GM18526 (cell line): ENCODE measurements around the gene IAPP.

Experiments
- POLR2A ChIP-seq: IDR thresholded peaks from 3 replicates; pipeline ENCODE4 v1.6.1; 2011; ENCODE audit not compliant: insufficient read length; ENCODE audit errors: extremely low read depth

IAPP gene

DNA sequence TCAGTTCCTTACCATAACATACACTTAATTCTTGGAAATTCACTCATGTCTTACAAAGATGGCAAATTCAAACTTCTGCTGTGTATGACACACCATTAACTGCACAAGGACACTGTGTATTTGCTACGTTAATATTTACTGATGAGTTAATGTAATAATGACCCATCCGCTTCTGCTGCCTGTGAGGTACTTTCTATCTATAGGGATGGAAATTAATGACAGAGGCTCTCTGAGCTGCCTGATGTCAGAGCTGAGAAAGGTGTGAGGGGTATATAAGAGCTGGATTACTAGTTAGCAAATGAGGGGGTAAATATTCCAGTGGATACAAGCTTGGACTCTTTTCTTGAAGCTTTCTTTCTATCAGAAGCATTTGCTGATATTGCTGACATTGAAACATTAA lies at the start of gene IAPP:
Gene IAPP (plus strand): TSS at position 301 of the 400 bp plus-strand sequence. CDS start 450 bp downstream, outside the sequence.
- no peak for TF ChIP-seq POLR2A

DNA sequence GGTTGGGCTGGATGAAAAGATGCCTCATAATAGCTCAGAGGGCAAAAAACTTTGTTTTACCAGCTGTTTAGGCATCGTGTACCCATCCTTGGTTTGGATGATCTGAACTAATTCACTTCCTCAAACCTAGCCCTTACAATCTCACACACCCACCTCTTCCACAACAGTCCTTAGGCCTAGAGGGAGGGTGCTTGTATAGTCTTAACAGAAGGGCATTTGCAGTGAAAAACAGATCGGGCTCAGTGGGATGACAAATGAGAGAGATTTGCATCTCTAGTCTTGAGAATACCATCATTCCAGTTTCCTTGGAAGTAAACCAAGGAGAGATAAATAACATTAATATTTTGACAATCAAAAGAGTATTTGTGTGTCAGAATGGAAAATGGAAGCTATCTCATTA lies 49.0 kb upstream of the IAPP start:
- no peak for TF ChIP-seq POLR2A

DNA sequence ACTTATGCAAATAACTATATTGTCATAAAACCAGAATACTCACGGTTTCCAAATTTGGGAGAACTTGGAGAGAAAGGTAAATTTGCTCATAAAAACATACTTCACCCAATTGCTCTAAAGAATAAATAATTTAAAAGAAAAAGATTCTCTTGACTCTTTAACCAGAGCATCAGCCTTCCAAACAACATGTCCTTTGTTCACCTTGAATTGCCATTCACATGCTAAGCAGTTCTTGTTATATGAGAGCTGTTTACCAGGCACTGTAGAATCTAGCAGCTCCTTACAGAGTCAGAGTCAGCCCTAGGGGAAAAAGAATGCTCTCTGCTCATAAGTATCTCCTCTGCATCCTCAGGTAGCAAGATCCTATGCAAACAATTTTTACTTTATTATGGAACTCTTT lies 48.2 kb upstream of the IAPP start:
- no peak for TF ChIP-seq POLR2A

DNA sequence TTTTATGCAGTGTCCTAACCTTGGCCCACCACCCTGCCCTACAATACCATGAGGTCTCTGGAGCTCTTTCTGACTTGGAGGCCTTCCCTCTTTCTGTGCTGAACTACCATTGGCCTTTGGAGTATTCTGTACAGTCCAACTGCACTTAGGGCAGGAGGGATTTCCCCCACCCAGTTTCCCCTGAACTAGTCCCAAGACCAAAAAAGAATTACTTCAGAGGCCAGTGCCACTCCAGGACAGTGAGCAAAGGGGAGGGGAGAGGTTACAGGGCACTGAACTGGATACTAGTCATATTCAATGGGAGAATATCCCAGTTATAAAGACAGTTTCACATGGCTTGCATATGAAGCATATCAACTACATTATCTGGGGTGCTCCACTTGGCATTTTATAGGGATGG lies 44.1 kb upstream of the IAPP start:
- no peak for TF ChIP-seq POLR2A

DNA sequence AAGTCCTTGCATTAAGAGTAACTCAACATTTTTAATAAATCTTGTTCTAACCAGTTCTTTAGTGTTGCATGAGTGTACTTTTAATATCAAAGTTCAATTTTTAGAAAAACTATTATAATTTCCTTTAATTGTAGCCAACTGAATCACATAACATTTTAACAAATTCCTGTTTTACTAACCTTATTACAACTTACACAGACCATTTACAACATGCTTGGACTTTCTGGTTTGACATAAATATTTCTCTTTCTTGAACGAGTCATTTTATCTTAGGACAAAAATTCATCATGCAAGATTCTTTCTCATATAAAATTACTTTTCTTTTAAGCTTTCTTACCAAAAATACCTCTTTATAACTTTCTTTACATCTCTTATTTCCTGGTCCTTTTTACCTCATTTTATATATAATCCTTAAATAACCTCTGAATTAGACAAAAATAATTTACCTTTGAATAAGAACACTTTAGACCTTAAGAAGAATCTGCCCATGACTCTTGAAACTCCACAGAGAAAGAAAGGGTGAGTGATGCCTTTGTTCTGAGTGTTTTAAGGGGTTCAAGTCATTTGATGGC lies 41.9 kb upstream of the IAPP start:
- no peak for TF ChIP-seq POLR2A

DNA sequence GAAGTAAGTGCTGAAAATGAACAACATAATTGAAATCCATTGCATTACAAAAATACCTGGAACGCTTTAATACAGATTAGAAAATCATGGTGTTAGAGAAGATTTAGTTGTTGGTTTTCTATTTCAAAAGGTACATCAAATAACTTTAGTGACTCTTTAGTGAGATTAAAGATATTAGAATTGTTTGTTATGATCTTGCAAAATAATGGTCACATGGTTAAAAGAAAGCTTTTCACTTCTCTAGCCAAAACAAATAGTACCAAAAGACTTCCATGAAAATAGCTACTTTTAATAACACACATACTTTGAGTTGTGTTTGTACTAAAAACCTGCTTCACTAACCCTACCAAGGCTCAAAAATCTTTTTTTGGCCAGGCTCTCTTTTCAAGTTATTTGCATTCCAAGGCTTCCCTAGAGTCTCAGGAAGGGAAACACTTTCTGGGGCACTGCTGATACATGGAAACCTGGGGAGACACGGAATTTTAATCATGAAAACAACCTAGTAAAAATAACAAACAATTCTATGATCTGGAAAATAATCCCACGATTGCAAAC lies 37.9 kb upstream of the IAPP start, which contains the start of gene SLCO1A2:
Gene SLCO1A2 (minus strand): TSS at position 147 of the 555 bp plus-strand sequence. CDS start 270 bp downstream, outside the sequence.
- no peak for TF ChIP-seq POLR2A

DNA sequence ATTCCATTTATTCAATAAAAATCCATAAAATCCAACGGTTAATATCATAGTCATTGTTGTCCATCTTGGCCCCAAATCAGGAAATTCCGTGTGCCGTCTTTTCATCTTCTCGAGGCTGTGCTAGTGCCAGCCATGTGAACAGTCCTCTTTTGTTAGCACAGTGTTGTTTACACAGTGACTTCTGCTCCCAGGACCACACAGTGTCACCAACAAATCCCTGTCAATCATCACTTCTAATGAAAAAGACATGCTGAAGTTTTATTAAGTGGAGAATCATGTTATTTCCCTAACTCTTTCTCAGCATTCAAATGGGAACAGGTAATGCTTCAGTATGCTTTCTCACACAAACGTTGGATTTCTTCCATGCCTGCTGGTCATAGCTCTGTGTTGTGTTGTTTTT lies 36.0 kb upstream of the IAPP start:
- no peak for TF ChIP-seq POLR2A

DNA sequence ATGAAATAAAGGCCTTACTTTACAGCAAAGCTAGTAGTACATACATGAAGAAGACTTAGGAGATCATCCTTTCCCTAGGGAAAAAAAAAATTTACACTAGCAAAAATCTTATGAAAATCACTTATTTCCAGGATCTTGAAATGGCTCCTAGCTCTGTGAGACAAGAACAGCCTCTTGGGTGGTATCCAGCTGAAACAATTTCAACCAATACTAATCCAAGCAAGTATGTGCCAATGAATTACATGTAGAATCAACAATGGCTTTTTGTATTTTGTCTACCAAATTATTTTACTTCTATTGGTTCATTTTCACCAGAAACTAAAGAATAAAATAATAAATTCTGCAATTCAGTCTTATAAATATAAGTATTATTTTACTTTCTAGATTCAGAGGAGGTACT lies 35.2 kb upstream of the IAPP start:
- TF ChIP-seq POLR2A: no peak

DNA sequence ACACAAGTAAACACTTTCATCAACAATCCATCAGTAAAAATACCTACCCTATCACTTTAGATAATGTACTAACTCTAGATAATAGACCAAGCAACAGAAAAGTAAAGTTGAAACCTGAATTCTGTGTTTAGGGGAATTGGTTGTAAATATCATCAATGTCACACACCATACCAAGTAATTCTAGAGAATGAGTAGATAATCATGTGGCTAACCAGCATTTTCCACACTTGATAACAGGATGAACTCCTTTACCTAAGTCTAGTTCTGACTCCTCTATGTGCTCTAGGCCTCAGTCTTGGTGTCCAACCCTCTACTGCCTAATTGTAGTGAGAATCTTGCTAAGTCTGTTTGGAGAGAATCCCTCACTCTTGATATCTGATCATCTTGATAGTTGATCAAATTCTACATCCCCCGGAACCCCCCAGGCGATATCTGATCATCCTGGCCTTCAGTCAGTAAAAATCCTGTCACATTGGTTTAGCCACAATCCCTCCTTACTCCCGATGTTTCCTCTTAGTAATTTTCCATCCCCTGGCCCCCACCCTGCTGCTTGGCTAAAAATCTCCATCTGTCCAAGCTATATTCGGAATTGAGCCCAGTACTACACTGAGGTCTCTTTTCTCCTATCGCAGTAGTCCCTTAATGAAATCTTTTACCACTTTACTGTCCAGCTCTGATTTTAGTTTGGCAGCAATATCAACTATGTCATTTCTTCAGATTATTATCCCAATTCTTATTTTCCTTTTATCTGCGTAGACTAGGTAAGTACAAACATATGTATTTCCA lies 34.5 kb upstream of the IAPP start:
- TF ChIP-seq POLR2A: no peak

DNA sequence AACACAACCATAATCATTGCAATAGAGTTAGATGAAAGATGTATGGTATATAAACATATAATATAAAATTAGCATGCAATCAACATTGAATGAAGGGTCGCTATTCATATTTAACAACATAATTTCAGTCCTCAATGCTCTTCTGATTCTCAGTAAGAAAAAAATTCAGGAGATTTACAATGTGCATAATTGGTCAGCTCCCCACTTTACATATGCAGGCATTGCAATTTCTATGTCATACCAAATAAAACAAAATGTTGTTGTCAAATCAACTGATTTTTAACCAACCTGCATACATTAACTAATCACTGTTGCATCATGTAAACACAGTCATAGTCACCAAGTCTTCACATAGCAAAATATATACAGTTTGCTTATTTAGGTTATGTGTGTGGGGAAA lies 32.8 kb upstream of the IAPP start:
- TF ChIP-seq POLR2A: no peak

DNA sequence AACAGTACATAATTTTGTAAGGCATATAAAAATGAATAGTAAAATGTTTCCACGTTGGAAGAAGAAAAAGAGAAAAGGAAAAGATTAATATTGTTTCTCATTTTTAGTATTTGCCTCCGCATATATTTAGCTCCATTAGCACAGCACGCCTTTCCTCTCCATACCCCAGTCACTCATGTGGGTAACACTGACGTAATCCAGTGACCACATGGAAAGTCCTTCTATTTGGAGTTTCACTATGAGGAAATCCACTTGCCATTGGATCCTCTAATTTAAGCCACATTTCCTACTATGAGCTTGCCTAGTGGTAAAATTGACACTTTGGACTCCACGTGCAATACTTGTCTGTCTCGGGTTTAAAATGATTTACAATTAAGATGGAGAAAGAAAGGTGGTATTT lies 32.3 kb upstream of the IAPP start:
- no peak for TF ChIP-seq POLR2A

DNA sequence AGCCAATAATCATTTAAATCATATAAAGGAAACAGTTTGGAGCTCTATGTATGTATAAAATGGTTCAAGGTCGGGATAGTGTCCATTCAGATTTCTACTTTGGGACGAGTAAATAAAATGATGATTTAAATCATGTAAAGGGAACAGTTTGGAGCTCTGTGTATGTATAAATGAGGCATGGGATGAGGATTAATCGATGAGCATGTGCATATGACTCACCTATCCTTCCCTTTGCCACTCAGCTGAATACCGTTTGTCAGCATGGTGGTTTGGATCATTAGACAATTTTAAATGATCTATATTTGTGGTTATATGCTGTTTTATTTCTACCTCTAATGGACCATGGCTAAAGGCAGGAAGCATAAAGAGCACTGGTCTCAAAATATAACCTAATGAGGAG lies 30.9 kb upstream of the IAPP start:
- TF ChIP-seq POLR2A: no peak

DNA sequence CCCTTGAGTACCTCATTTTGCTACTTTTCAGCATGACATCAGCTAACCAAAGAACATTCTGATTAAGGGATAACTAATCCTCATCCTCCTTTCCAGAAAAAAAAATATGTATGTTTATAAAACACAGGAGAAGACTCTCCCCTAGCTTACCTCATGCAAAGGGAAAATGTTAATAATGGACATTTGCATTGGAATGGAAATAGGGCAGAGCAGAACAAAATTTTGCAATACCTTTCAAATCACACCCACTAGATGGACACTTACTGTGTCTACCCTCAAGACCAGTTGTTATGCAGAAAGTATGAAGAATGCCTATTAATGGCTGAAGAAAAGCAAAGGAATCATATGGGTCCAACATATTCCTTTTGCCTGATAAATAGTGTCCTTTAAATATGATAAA lies 29.1 kb upstream of the IAPP start:
- TF ChIP-seq POLR2A: no peak

DNA sequence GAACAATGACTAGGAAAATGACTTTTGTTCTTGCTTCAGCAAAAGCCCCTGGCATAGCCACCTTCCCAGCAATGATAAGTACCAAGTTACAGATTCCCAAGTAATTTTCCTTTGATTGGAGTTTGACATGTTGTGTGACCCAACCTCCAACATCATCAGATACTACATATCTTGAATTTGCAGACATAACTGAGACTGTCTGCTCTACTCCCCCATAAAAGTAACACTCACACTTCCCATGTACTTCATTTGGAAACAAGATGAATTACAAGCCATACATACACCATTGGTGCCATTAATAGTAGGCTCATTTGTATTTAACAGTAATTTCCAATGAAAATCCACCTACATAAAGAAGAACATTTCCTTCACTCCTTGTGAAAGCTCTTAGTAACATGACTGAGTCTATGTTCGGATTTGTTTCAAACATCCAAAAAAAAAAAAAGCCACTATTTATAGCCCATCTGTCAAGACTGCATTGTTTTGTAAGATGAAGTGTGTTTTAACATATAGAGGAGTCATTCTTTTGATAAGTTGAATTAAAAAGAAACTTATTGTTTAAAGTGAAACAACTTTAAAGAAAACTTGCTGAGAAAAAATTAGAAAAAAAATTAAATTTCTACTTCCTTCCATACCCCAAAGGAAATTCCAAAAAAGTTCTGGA lies 26.0 kb upstream of the IAPP start:
- TF ChIP-seq POLR2A: no peak

DNA sequence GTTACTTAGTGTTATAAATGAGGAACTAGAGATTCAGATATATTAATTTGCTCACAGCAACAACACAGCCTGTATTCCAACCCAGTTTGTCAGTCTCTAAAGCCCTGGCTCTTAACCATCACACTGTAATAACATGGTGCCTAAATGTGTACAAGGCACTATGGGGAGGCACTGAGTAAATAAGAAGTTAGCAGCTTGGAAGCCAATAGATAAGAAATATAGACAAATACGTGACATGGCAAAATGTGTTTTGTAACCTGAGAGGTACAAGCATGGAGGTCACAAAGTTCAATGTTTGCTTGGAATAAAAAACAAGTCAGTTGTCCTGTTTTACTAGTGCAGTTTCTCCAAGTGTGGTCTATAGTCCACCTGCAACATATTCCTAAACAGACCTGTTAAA lies 21.7 kb upstream of the IAPP start:
- TF ChIP-seq POLR2A: no peak

DNA sequence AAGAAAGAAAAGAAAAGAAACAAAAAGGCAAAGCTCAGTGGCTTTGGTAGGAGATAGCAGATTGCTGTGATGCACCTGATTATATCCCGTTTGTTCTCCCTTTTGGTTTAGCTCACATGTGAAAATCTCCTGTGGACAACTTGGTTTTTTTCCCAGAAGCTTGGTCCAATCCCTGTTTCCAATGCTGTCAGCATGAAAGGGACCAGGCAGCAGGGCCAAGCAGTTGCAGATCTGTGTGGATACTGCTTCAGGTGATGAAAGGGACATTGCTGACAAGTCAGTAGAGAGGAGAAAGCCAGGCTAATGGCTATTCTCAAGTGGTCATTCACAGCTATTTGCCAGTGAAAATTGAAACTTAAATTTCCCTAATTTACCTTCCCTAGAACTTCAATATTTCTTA lies 19.2 kb upstream of the IAPP start:
- TF ChIP-seq POLR2A: no peak
